Measurements from ENCODE around the gene FRAT1. TPM values are rescaled to one million over a fixed set of nuclear protein-coding genes. Genes with fewer than 3 reads are reported as not detected.
A peak's percentile ranks its signal among the peaks of the same experiment; 100 is the strongest.

The FRAT1 gene
- total and polyA plus RNA-seq, 2 of the 13 experiments (the other 11 are each of a cell fraction or from before 2014, with no cell fraction given): 1.7 to 2.3 TPM

- peak; percentile 83 for TF ChIP-seq KMT2B (CRISPR knock-in tag; IDR thresholded peaks at IDR 0.05)
- peak; percentile 30; the same call in 1 of the 2 replicates for TF ChIP-seq HIC2 (CRISPR knock-in tag; IDR thresholded peaks at IDR 0.05; ENCODE audit: low read depth)
- no peak; the same call in 1 of the 2 replicates for TF ChIP-seq ZMYM4 (CRISPR knock-in tag; IDR thresholded peaks at IDR 0.05)
- no peak for TF ChIP-seq ZNF282 (IDR thresholded peaks at IDR 0.05; ENCODE audit: partially characterized antibody)
- TF ChIP-seq ZNF496 (CRISPR knock-in tag; IDR thresholded peaks at IDR 0.05; ENCODE audit: insufficient replicate concordance): no peak
- peak; percentile 68; the same call in 1 of the 2 replicates for TF ChIP-seq ZNF704 (CRISPR knock-in tag; IDR thresholded peaks at IDR 0.05; ENCODE audit: borderline replicate concordance)
- peak; percentile 68 for TF ChIP-seq IRF2 (CRISPR knock-in tag; IDR thresholded peaks at IDR 0.05)
- no peak for TF ChIP-seq ELF4 (CRISPR knock-in tag; IDR thresholded peaks at IDR 0.05; ENCODE audit: borderline replicate concordance)
- no peak for TF ChIP-seq TEF (CRISPR knock-in tag; IDR thresholded peaks at IDR 0.05)
- 0 out of 2 replicates have a peak, but pooled peaks have one; percentile 31 for TF ChIP-seq MLX (CRISPR knock-in tag; IDR thresholded peaks at IDR 0.05)
- TF ChIP-seq CBX2 (IDR thresholded peaks at IDR 0.05; ENCODE audit: low read depth, low read length): no peak
- TF ChIP-seq CBX2 (CRISPR knock-in tag; IDR thresholded peaks at IDR 0.05; ENCODE audit: low read depth): peak; percentile 32; the same call in 1 of the 2 replicates
- peak; percentile 73 for TF ChIP-seq ZMYM3 (CRISPR knock-in tag; IDR thresholded peaks at IDR 0.05)
- TF ChIP-seq ZNF660 (CRISPR knock-in tag; IDR thresholded peaks at IDR 0.05; ENCODE audit: borderline replicate concordance, low read depth): no peak
- peak; percentile 93 for TF ChIP-seq UBTF (CRISPR knock-in tag; IDR thresholded peaks at IDR 0.05)
- no peak for TF ChIP-seq PBX3 (CRISPR knock-in tag; IDR thresholded peaks at IDR 0.05; ENCODE audit: borderline replicate concordance)
- peak; percentile 60; the same call in 1 of the 2 replicates for TF ChIP-seq ZNF503 (CRISPR knock-in tag; IDR thresholded peaks at IDR 0.05)
- no peak for TF ChIP-seq ARNT (IDR thresholded peaks at IDR 0.05)
- TF ChIP-seq MTF1 (CRISPR knock-in tag; IDR thresholded peaks at IDR 0.05): no peak
Measured at GRCh38 chr10:97292097-97292861, 26.8 kb upstream of the FRAT1 start, which contains the start of gene ARHGAP19 (continued).

All from HepG2 (cell line).